ENCODE results near the gene PPP1CA. TPM values are rescaled to one million over a fixed set of nuclear protein-coding genes. Genes with fewer than 3 reads are reported as not detected.

The PPP1CA gene
- total RNA-seq, 1 donor from 2014 or later, result 163 TPM

GRCh38 chr11:67400942-67401494 lies 640 bp downstream of the PPP1CA start:
- DNase-seq, result no peak
- TF ChIP-seq, protein P1, sequence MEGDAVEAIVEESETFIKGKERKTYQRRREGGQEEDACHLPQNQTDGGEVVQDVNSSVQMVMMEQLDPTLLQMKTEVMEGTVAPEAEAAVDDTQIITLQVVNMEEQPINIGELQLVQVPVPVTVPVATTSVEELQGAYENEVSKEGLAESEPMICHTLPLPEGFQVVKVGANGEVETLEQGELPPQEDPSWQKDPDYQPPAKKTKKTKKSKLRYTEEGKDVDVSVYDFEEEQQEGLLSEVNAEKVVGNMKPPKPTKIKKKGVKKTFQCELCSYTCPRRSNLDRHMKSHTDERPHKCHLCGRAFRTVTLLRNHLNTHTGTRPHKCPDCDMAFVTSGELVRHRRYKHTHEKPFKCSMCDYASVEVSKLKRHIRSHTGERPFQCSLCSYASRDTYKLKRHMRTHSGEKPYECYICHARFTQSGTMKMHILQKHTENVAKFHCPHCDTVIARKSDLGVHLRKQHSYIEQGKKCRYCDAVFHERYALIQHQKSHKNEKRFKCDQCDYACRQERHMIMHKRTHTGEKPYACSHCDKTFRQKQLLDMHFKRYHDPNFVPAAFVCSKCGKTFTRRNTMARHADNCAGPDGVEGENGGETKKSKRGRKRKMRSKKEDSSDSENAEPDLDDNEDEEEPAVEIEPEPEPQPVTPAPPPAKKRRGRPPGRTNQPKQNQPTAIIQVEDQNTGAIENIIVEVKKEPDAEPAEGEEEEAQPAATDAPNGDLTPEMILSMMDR (IDR thresholded peaks at IDR 0.05; ENCODE audit: partially characterized antibody, unreplicated experiment), result no peak
- H3K27me3 Mint-ChIP-seq (ENCODE audit: unreplicated experiment), result peaks cover 8% of the 10 kb centered on the region
- peaks cover 1% of the 10 kb centered on the region for H3K9me3 Mint-ChIP-seq (ENCODE audit: unreplicated experiment)
- no peaks in the 10 kb centered on the region for H3K36me3 Mint-ChIP-seq (ENCODE audit: unreplicated experiment)
- no peak overlapping the region for H3K27ac Mint-ChIP-seq (ENCODE audit: unreplicated experiment)
- H3K4me3 Mint-ChIP-seq (ENCODE audit: unreplicated experiment), result peak overlapping the region; percentile 84
- peaks cover 4% of the 10 kb centered on the region for H3K4me1 Mint-ChIP-seq (ENCODE audit: low read depth, unreplicated experiment)

- Mint-ChIP-seq H3K36me3 (ENCODE audit: unreplicated experiment) (no peaks in the 10 kb centered on the region), H3K4me3 (ENCODE audit: unreplicated experiment) (peak overlapping the region; percentile 84), H3K4me1 (ENCODE audit: low read depth, unreplicated experiment) (peaks cover 4% of the 10 kb centered on the region), H3K27ac (ENCODE audit: unreplicated experiment) (peak overlapping the region; percentile 50), H3K9me3 (ENCODE audit: unreplicated experiment) (peaks cover 1% of the 10 kb centered on the region), H3K27me3 (ENCODE audit: unreplicated experiment) (peaks cover 8% of the 10 kb centered on the region)
- TF ChIP-seq, protein P1 (IDR thresholded peaks at IDR 0.05; ENCODE audit: partially characterized antibody, unreplicated experiment), result no peak
- DNase-seq, result no peak
Observed at GRCh38 chr11:67400251-67400941, 1.3 kb downstream of the PPP1CA start.

DNA sequence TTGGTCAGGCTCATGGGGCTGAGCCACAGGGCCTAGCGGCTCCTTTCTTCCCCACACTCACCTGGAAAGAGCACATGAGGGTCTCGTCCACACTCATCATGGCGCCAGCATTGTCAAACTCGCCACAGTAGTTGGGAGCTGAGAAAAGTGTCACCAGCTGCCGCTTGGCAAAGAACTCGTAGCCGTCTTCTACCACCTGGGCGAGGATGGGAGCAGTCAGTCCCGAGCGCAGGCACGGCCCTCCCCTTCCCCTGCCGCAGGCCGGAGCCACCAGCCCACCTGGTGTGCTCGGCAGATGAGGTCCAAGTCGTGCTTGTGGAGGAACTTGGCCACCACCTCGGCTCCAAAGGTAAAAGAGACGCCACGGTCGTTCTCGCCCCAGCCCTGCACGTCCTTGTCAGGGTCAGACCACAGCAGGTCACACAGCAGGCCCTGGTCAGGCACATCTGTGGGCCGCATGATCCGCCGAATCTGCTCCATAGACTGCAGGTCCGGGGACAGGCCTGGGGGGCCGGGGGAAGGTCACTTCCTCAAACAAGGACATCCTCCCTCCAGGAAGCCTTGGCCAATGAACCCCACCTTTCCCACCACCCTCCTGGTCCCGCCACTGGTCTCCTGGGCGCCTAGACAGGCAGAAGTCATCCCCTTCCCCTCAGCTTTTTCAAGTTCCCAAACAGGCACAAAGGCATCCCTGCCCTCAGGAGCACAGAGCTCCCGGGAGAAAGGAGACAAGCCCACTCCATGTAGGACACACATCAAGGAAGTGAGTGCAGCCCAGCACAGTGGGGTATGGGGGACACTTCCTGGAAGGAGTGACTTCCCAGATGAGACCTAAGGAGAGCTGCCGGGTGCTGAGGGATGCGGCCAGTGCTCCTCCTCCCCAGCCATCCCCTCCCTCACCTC lies 2.7 kb downstream of the PPP1CA start:
- H3K4me3 Mint-ChIP-seq (ENCODE audit: unreplicated experiment), result no peak overlapping the region
- peaks cover 4% of the 10 kb centered on the region for H3K4me1 Mint-ChIP-seq (ENCODE audit: low read depth, unreplicated experiment)
- TF ChIP-seq, protein P1 (IDR thresholded peaks at IDR 0.05; ENCODE audit: partially characterized antibody, unreplicated experiment), result no peak
- no peaks in the 10 kb centered on the region for H3K36me3 Mint-ChIP-seq (ENCODE audit: unreplicated experiment)
- peaks cover 10% of the 10 kb centered on the region for H3K27me3 Mint-ChIP-seq (ENCODE audit: unreplicated experiment)
- H3K27ac Mint-ChIP-seq (ENCODE audit: unreplicated experiment), result no peak overlapping the region
- no peak for DNase-seq
- H3K9me3 Mint-ChIP-seq (ENCODE audit: unreplicated experiment), result peaks cover 1% of the 10 kb centered on the region

- no peak for DNase-seq
- Mint-ChIP-seq H3K36me3 (ENCODE audit: unreplicated experiment) (no peaks in the 10 kb centered on the region), H3K27me3 (ENCODE audit: unreplicated experiment) (peaks cover 12% of the 10 kb centered on the region), H3K9me3 (ENCODE audit: unreplicated experiment) (peaks cover 1% of the 10 kb centered on the region), H3K27ac (ENCODE audit: unreplicated experiment) (no peak overlapping the region), H3K4me1 (ENCODE audit: low read depth, unreplicated experiment) (peaks cover 4% of the 10 kb centered on the region), H3K4me3 (ENCODE audit: unreplicated experiment) (no peak overlapping the region)
- TF ChIP-seq, protein P1 (IDR thresholded peaks at IDR 0.05; ENCODE audit: partially characterized antibody, unreplicated experiment), result no peak
Observed at GRCh38 chr11:67397986-67398660, 3.5 kb downstream of the PPP1CA start.

Measured in glutamatergic neuron (in vitro differentiated cells).